CD4-positive, alpha-beta T cell (primary cell): Measurements from ENCODE around the gene OR5D18. TPM values are rescaled to one million over a fixed set of nuclear protein-coding genes. Genes with fewer than 3 reads are reported as not detected.

Source experiments
- ATAC-seq: fragments of 200-7000 bp; cut with Tn5 transposase; one replicate; pipeline ENCODE4 v1.10.0; 2022; ENCODE audit warnings: mild to moderate bottlenecking; ENCODE audit not compliant: poor library complexity
- CTCF ChIA-PET: fragments of 350-600 bp; sonication (Branson Sonifier 250); formaldehyde crosslinking; loops from one replicate; lab custom pipeline; 2021; ENCODE audit warnings: antibody characterized with exemption, inconsistent platforms; lab: Charles Lee
- POLR2A ChIA-PET: fragments of 350-600 bp; sonication (Branson Sonifier 250); formaldehyde crosslinking; loops from one replicate; lab custom pipeline; 2021; ENCODE audit warnings: antibody characterized with exemption, inconsistent platforms; lab: Charles Lee
- DNase-seq, 14 experiments: peaks; one replicate each; pipeline ENCODE4 v3.0.0-alpha.2; 2013 to 2020; ENCODE audit warnings: mixed read lengths in 2 of 14
- H3K27ac ChIP-seq, 2 donors: one replicate each; pipeline versions ENCODE4 v1.5.1 to v1.7.0; 2013; ENCODE audit warnings: low read length in 2 of 2, low read depth in 1 of 2, mild to moderate bottlenecking in 1 of 2
- H3K27me3 ChIP-seq, 2 experiments: 1 replicate in 1 of 2; 2 replicates in 1 of 2; pipeline versions ENCODE4 v1.6.1 to v1.7.0; 2013; ENCODE audit warnings: low read length in 2 of 2, control low read depth in 1 of 2, mild to moderate bottlenecking in 1 of 2, moderate library complexity in 1 of 2; ENCODE audit not compliant: insufficient read depth in 2 of 2, control insufficient read depth in 1 of 2
- H3K36me3 ChIP-seq: one replicate; pipeline ENCODE4 v1.6.1; 2013; ENCODE audit warnings: low read length, control low read depth; ENCODE audit not compliant: insufficient read depth
- H3K4me1 ChIP-seq: one replicate; pipeline ENCODE4 v1.6.1; 2013; ENCODE audit warnings: low read length, control low read depth; ENCODE audit not compliant: insufficient read depth
- H3K4me3 ChIP-seq: one replicate; pipeline ENCODE4 v1.5.1; 2013; ENCODE audit warnings: mild to moderate bottlenecking, low read length, moderate library complexity
- H3K9me3 ChIP-seq, 2 experiments: 1 replicate in 1 of 2; 2 replicates in 1 of 2; pipeline versions ENCODE4 v1.6.1 to v1.7.0; 2013; ENCODE audit warnings: low read length in 2 of 2, mild to moderate bottlenecking in 2 of 2, control low read depth in 1 of 2, moderate library complexity in 1 of 2; ENCODE audit not compliant: control insufficient read depth in 1 of 2, insufficient read depth in 1 of 2
- H3K27ac Mint-ChIP-seq: one replicate; pipeline ENCODE4 v1.8.0; 2020; ENCODE audit warnings: mixed read lengths
- H3K27me3 Mint-ChIP-seq: one replicate; pipeline ENCODE4 v1.8.0; 2021; ENCODE audit warnings: mixed read lengths
- H3K36me3 Mint-ChIP-seq: one replicate; pipeline ENCODE4 v1.8.0; 2021; ENCODE audit warnings: low read depth, mixed read lengths
- H3K4me1 Mint-ChIP-seq: one replicate; pipeline ENCODE4 v1.8.0; 2021; ENCODE audit warnings: low read depth, mixed read lengths
- H3K4me3 Mint-ChIP-seq: one replicate; pipeline ENCODE4 v1.8.0; 2020; ENCODE audit warnings: mild to moderate bottlenecking, mixed read lengths
- H3K9me3 Mint-ChIP-seq: one replicate; pipeline ENCODE4 v1.8.0; 2020; ENCODE audit warnings: mixed read lengths
- intact Hi-C, 2 experiments: fragments of 100-400 bp; cut with DNase I in 1 of 2; cut with micrococcal nuclease in 1 of 2; formaldehyde crosslinking; loops; one replicate each; pipeline versions ENCODE4 v1.15.1 to v1.9.0; 2023 to 2025; cut with DNase I, micrococcal nuclease
- total RNA-seq, 174 experiments: library from RNA in 2 of 174; stranded (reverse) in 2 of 174; gene quantifications; one replicate each; pipeline ENCODE4 v1.2.3 and lab custom pipeline; 2021 to 2026
- TF ChIP-seq, protein P1 (sequence below): fragments of 200-600 bp; IDR thresholded peaks from one replicate; pipeline ENCODE4 v1.8.0; 2022; ENCODE audit warnings: antibody characterized with exemption, mild to moderate bottlenecking

The OR5D18 gene
- total RNA-seq, 2 experiments from 2014 or later, result not detected

GRCh38 chr11:55811067-55811466 lies 8.4 kb upstream of the OR5D18 start, which contains the start of gene OR5L1:
Gene OR5L1 (plus strand): TSS chr11:55811367. CDS start chr11:55811467, 100 bp downstream.
- TF ChIP-seq, protein P1, sequence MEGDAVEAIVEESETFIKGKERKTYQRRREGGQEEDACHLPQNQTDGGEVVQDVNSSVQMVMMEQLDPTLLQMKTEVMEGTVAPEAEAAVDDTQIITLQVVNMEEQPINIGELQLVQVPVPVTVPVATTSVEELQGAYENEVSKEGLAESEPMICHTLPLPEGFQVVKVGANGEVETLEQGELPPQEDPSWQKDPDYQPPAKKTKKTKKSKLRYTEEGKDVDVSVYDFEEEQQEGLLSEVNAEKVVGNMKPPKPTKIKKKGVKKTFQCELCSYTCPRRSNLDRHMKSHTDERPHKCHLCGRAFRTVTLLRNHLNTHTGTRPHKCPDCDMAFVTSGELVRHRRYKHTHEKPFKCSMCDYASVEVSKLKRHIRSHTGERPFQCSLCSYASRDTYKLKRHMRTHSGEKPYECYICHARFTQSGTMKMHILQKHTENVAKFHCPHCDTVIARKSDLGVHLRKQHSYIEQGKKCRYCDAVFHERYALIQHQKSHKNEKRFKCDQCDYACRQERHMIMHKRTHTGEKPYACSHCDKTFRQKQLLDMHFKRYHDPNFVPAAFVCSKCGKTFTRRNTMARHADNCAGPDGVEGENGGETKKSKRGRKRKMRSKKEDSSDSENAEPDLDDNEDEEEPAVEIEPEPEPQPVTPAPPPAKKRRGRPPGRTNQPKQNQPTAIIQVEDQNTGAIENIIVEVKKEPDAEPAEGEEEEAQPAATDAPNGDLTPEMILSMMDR, result no peak
- Histone ChIP-seq H3K4me3 (no peak within 1 kb of the TSS), H3K36me3 (no peaks in the 10 kb centered on the region), H3K27me3 (no peaks in the 10 kb centered on the region), H3K9me3 (peaks cover 0 to 8% of the 10 kb centered on the region in 2 experiments), H3K4me1 (no peaks in the 10 kb centered on the region), H3K27ac (no peak within 1 kb of the TSS)
- Mint-ChIP-seq H3K4me3 (no peak within 1 kb of the TSS), H3K36me3 (no peaks in the 10 kb centered on the region), H3K27me3 (no peaks in the 10 kb centered on the region), H3K4me1 (no peaks in the 10 kb centered on the region), H3K9me3 (peaks cover 28% of the 10 kb centered on the region), H3K27ac (no peak within 1 kb of the TSS)
- ATAC-seq (no peak), DNase-seq (no peak)
- POLR2A ChIA-PET, result no interaction called here
- intact Hi-C loops, result no loop called here
- CTCF ChIA-PET, result no interaction called here

- H3K4me3 Mint-ChIP-seq, result no peak within 1 kb of the TSS
- Histone ChIP-seq H3K4me3 (no peak within 1 kb of the TSS), H3K4me1 (no peaks in the 10 kb centered on the region), H3K27me3 (no peaks in the 10 kb centered on the region), H3K9me3 (peaks cover 0 to 6% of the 10 kb centered on the region in 2 experiments), H3K27ac (no peak within 1 kb of the TSS), H3K36me3 (no peaks in the 10 kb centered on the region)
- H3K27ac Mint-ChIP-seq, result no peak within 1 kb of the TSS
- ATAC-seq (no peak), DNase-seq (no peak)
- peaks cover 10% of the 10 kb centered on the region for H3K9me3 Mint-ChIP-seq
- no peaks in the 10 kb centered on the region for H3K27me3 Mint-ChIP-seq
- ChIA-PET POLR2A (no interaction called here), CTCF (no interaction called here)
- H3K36me3 Mint-ChIP-seq, result no peaks in the 10 kb centered on the region
- TF ChIP-seq, protein P1, result no peak
- intact Hi-C loops, result no loop called here
- H3K4me1 Mint-ChIP-seq, result no peaks in the 10 kb centered on the region
Observed at GRCh38 chr11:55826919-55827318, 7.5 kb downstream of the OR5D18 start, which contains the start of gene OR5L2. Gene OR5L2 (plus strand): TSS chr11:55827219. CDS start chr11:55827219, 0 bp downstream.

DNA sequence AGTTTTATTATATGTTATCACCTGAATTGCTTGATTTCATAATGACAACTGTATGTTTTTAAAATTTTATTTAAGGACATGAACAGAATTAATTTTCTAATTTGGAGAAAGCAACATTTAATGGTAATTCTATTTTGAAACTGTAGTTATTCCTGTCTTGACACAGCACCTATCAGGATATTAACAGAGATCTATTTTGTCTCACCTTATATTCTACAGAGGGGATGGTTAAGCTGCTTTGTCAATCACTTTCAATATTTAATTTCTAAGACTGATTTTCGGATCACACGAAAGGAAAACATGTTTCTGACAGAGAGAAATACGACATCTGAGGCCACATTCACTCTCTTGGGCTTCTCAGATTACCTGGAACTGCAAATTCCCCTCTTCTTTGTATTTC lies 19.0 kb downstream of the OR5D18 start, which contains the start of gene OR5D16:
OR5D16 (plus strand) TSS at position 301 of the 400 bp plus-strand sequence; CDS start at position 301, 0 bp downstream.
- no peak for DNase-seq
- no peak for ATAC-seq
- no peak within 1 kb of the TSS for H3K4me3 ChIP-seq
- Mint-ChIP-seq H3K27me3 (no peaks in the 10 kb centered on the region), H3K4me1 (no peaks in the 10 kb centered on the region), H3K4me3 (no peak within 1 kb of the TSS), H3K27ac (no peak within 1 kb of the TSS), H3K9me3 (peaks cover 11% of the 10 kb centered on the region), H3K36me3 (no peaks in the 10 kb centered on the region)
- no peaks in the 10 kb centered on the region for H3K4me1 ChIP-seq
- ChIA-PET CTCF (no interaction called here), POLR2A (no interaction called here)
- TF ChIP-seq, protein P1, result no peak
- no peak within 1 kb of the TSS for H3K27ac ChIP-seq
- H3K36me3 ChIP-seq, result no peaks in the 10 kb centered on the region
- no peaks in the 10 kb centered on the region for H3K27me3 ChIP-seq
- intact Hi-C loops, result no loop called here
- H3K9me3 ChIP-seq, result peaks cover 0 to 3% of the 10 kb centered on the region in 2 experiments
